Suprapubic skin (tissue), 3 donors: ENCODE results near the gene TNFRSF8.

ENCODE experiments used
- POLR2AphosphoS5 ChIP-seq, 3 donors: sonication (generic); formaldehyde crosslinking; IDR thresholded peaks; one replicate each; pipeline ENCODE4 v1.6.1; 2017; ENCODE audit warnings: antibody characterized with exemption in 3 of 3
- TF ChIP-seq, protein P1 (sequence below), 2 donors: fragments of 200-600 bp in 1 of 2; fragments of 450-650 bp in 1 of 2; sonication (generic) in 1 of 2; IDR thresholded peaks; one replicate each; pipeline ENCODE4 v1.5.1; 2016 to 2019; ENCODE audit warnings: antibody characterized with exemption in 2 of 2, mild to moderate bottlenecking in 1 of 2, moderate library complexity in 1 of 2

DNA sequence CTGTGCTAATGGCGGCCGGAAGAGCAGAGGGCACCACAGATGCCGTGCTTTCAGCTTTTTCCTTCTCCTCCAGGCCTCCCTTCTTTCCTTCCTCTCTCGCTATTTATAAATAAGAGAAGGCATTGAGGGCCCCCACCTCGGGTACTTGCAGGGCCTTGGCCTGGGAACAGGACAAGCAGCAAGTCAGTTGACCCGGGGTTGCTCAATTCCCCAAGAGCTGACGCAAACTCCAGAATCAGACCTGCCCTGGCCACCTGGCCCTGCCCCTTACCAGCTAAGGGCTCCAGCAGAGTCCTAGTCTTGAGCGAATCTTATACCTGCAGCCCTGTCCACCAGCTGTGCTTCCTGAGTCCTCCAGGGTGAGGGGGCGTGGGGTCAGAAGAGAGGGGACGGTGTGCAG, 117.2 kb downstream of the TNFRSF8 start:
- no peak for TF ChIP-seq POLR2AphosphoS5 (IDR thresholded peaks at IDR 0.05)
- TF ChIP-seq, protein P1, sequence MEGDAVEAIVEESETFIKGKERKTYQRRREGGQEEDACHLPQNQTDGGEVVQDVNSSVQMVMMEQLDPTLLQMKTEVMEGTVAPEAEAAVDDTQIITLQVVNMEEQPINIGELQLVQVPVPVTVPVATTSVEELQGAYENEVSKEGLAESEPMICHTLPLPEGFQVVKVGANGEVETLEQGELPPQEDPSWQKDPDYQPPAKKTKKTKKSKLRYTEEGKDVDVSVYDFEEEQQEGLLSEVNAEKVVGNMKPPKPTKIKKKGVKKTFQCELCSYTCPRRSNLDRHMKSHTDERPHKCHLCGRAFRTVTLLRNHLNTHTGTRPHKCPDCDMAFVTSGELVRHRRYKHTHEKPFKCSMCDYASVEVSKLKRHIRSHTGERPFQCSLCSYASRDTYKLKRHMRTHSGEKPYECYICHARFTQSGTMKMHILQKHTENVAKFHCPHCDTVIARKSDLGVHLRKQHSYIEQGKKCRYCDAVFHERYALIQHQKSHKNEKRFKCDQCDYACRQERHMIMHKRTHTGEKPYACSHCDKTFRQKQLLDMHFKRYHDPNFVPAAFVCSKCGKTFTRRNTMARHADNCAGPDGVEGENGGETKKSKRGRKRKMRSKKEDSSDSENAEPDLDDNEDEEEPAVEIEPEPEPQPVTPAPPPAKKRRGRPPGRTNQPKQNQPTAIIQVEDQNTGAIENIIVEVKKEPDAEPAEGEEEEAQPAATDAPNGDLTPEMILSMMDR (IDR thresholded peaks at IDR 0.05) = no peak
